NCI-H146 treated with DMSO at 0.1 percent for 48 hours (cell line): Measurements from ENCODE around the gene G6PC2.
"Not testable (repeated sequence)": the region's sequence is repeated elsewhere in the genome, so short reads cannot be mapped to it uniquely, and the experiment has no call there.

Source experiments
- DNase-seq: peaks from one replicate; lab custom pipeline; 2025; ENCODE audit not compliant: unreplicated experiment; lab: John Stamatoyannopoulos, UW

The G6PC2 gene

GRCh38 chr2:168901003-168901402, at the start of gene G6PC2:
G6PC2 (plus strand) TSS chr2:168901291; CDS start chr2:168901332, 41 bp downstream.
- DNase-seq: no peak

- DNase-seq: no peak
Observed at GRCh38 chr2:168851674-168852320, 49.3 kb upstream of the G6PC2 start.

GRCh38 chr2:168852481-168852880, 48.6 kb upstream of the G6PC2 start:
- no peak for DNase-seq

- no peak for DNase-seq
Observed at GRCh38 chr2:168853471-168853870, 47.6 kb upstream of the G6PC2 start.

- DNase-seq: no peak
Observed at GRCh38 chr2:168854651-168855050, 46.4 kb upstream of the G6PC2 start.

- DNase-seq: no peak
Observed at GRCh38 chr2:168855601-168856000, 45.5 kb upstream of the G6PC2 start.

GRCh38 chr2:168858146-168858545, 42.9 kb upstream of the G6PC2 start:
- DNase-seq: no peak

- DNase-seq: not testable (repeated sequence)
Observed at GRCh38 chr2:168867164-168867563, 33.9 kb upstream of the G6PC2 start.

GRCh38 chr2:168870369-168870768, 30.7 kb upstream of the G6PC2 start:
- not testable (repeated sequence) for DNase-seq

- not testable (repeated sequence) for DNase-seq
Observed at GRCh38 chr2:168870824-168871223, 30.3 kb upstream of the G6PC2 start.

- DNase-seq: no peak
Observed at GRCh38 chr2:168874368-168875054, 26.6 kb upstream of the G6PC2 start.

GRCh38 chr2:168882163-168882562, 18.9 kb upstream of the G6PC2 start:
- not testable (repeated sequence) for DNase-seq

- DNase-seq: no peak
Observed at GRCh38 chr2:168884975-168885374, 16.1 kb upstream of the G6PC2 start.

GRCh38 chr2:168889635-168890005, 11.5 kb upstream of the G6PC2 start:
- no peak for DNase-seq

- peak; percentile 78 for DNase-seq
Observed at GRCh38 chr2:168890006-168890782, 10.9 kb upstream of the G6PC2 start, which contains the start of gene SPC25. SPC25 (minus strand) TSS chr2:168890430; CDS start chr2:168889519, 911 bp downstream.

GRCh38 chr2:168892327-168892726, 8.8 kb upstream of the G6PC2 start:
- no peak for DNase-seq

- DNase-seq: no peak
Observed at GRCh38 chr2:168894101-168894500, 7.0 kb upstream of the G6PC2 start.

GRCh38 chr2:168894720-168895119, 6.4 kb upstream of the G6PC2 start:
- DNase-seq: no peak

- no peak for DNase-seq
Observed at GRCh38 chr2:168895771-168896170, 5.3 kb upstream of the G6PC2 start.

- DNase-seq: no peak
Observed at GRCh38 chr2:168896783-168897182, 4.3 kb upstream of the G6PC2 start.

GRCh38 chr2:168897449-168897848, 3.6 kb upstream of the G6PC2 start:
- no peak for DNase-seq

GRCh38 chr2:168903888-168904287, 2.8 kb downstream of the G6PC2 start:
- no peak for DNase-seq
